Skin of body (tissue), 2 donors: ENCODE measurements around the gene SMCO3. TPM values are rescaled to one million over a fixed set of nuclear protein-coding genes. Genes with fewer than 3 reads are reported as not detected.

Experiments
- DNase-seq: peaks from one replicate; lab custom pipeline; 2025; lab: John Stamatoyannopoulos, UW
- total RNA-seq: library from RNA; depleted of rRNA; stranded (reverse); fragments of >200 nt; gene quantifications from one replicate; pipeline ENCODE4 v1.2.3, GENCODE V29; 2014

Gene SMCO3
- total RNA-seq: 0.39 TPM

DNA sequence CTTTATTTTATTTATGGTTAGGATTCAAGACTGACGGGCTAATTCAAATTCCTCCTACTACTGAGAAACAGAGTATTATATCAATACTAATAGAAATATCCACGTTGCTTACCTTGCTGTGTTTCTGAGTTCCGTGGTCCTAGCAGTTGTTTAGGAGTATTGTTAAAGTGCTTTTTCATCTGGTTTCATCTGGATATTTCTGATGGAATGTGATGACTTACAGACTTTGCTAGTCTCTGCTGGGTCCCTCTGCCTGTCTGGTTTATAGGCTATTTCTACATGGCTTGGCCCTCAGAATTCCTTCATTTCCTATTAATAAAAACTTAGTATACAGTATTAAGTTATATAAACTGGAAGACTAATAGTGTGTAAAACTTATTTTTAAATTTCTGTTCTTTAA is at the start of gene SMCO3:
Gene SMCO3, minus strand, starts transcription at position 169 of the 400 bp plus-strand sequence. CDS start 7,502 bp downstream, outside the sequence.
- no peak for DNase-seq

DNA sequence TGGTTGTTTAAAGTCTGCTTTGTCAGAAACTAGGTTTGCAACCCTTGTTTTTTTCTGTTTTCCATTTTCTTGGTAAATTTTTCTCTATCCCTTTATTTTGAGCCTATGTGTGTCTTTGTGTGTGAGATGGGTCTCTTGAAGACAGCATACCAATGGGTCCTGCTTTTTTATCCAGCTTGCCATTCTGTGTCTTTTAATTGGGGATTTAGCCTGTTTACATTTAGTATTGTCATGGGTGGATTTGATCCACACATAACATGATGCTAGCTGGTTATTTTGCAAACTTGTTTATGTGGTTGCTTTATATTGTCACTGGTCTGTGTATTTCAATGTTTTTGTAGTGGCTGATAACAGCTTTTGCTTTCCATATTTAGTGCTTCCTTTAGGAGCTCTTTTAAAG is 46.5 kb upstream of the SMCO3 start:
- DNase-seq: no peak

DNA sequence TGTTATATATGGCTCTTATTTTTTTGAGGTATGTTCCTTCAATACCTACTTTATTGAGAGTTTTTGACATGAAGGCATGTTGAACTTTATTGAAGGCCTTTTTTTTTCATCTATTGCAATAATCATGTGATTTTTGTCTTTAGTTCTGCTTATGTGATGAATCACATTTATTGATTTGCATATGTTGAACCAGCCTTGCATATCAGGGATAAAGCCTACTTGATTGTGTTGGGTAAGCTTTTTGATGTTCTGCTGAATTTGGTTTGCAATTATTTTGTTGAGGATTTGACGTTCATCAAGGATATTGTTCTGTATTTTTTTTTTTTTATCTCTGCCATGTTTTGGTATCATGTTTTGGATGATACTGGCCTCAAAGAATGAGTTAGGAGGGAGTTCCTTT is 44.5 kb upstream of the SMCO3 start:
- no peak for DNase-seq

DNA sequence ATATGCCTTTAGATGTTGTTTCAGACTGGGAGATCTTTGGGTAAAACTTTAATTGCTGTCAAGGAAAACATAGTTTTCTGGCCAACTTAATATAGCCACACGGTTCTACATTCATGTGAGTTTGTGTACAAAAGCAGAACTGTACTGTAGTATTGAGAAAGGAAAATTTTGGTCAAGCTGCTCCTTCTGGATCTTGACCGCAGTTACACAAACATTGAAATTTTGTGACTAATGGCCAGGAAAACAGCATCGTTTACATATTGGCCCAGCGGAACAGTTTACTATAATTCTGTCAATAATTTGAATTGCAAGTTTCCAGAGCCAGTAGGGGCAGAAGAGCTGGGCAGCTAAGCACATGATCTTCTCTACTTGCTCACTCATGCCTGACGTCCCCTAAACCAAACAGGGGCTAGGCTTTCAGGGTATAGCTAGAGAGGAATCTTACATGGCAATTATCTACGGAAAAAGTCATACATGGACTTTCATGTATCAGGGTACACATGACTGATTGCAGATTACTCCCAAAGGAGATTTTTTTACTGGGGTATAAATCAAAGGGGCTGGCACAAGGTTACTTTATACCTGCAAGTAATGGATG is 40.7 kb upstream of the SMCO3 start:
- peak; percentile 73 for DNase-seq

DNA sequence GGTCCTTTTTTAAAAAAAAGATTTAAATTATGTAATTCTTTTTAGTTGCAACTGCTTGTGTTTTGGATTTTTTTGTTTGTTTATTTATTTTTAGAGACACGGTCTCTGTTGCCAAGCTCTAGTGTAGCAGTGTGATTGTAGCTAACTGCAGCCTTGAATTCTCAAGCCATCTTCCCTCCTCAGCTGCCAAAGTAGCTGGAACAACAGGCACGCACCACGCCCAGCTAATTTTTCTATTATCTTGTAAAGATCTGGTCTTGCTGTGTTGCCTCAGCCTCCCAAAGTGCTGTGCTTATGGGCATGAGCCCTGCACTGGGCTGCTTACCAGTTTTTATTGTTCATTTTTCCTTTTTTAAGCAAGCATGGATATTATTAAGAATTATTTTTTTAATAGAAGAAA is 40.0 kb upstream of the SMCO3 start:
- peak; percentile 71 for DNase-seq

DNA sequence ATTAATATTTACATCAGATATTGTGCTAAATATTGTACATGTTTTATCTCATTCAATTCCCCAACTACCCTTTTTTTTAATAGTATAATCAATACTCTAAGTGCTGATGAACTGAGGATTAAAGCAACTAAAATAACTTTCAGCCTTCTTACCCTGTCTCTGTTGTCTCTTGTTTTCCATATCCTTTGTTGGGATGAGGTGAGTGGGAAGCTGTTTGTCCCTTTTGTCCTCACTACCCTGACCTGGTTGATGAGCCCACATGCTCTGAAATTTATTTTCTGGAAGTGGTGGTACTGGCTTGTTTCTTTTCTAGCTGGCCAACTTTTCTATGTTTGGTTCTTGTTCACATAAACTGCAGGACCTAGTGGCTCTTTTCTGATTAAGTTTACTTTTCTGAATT is 38.9 kb upstream of the SMCO3 start:
- DNase-seq: no peak

DNA sequence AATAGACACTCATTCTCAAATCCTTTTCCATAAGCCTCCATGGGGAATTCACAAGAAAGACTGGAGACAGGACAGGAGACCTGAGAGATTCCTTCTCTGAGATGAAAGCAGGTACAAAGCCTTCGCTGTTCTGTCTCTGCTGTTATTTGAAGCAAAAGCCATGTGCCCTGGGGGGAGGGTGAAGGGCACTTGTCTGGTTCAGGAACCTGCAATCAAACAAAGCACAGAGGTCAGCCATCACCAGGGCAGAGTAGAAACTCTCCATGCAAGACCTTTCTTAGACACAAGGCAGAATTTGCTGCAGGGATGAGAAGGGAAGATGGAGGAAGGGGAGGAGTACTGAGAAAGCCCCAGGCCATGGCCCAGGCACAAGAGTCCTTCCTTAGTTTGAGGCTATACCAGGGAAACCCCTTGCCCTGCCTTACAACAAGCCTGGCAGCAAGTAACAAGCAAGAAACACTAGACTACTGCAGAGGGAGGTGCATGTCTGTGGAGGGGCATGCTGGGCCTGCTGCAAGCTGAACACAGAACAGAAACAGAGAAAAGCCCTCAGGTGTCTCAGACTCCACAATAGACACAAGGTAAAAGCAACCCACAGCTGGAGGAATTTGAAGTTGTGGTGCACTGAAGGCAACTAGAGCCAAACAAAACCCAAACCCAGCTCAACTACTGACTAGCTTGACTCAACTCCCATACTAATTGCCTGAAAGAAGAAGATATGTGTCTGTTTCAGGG is 37.1 kb upstream of the SMCO3 start:
- DNase-seq: no peak

DNA sequence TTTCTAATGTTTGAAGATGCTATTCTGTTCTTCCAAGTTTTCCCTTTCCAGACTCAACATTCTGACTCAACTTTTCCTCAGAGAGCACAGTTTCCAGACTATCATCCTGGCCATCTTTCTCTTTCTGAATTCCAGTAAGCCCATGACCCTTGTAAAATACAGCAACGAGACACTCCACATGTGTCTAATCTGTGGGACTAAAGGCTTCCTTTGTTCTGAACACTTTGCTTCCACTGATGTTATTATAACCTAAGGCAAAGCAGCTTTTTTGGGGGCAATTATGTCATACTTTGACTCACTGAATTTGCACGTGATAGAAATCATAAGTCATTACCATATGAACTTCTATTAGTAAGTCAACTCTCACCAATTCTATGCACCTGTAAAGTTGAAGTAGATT is 35.7 kb upstream of the SMCO3 start:
- DNase-seq: peak; percentile 85

DNA sequence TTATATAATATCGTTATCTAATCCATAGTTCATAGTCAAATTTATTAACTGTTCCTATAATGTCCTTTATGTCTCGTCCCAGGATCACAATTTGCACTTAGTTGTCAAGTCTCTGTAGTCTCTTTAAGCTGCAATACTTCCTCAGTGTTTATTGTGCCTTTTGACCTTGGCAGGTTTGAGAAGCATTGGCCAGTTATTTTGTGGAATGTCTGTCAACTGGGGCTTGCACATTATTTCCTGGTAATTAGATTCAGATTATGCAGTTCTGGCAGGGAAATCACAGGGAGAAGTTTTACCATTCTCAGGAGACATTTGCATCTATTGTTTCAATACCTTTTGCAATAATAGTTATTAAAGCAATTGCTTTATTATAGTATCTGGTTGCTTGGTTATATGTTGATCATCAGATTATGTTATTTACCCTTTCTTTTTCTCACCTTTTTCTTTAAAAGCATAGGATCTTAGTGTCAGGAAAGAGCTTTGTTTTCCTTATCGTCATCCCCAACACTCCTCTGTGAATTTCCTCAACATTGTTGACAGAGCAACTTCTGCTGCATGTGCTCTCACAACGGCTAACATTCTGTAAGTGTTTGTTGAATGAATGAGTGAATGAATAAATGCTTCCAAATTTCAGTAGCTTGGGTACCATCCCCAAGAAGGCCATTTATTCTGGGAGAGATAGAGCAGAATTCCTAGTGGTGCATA is 33.0 kb upstream of the SMCO3 start:
- no peak for DNase-seq

DNA sequence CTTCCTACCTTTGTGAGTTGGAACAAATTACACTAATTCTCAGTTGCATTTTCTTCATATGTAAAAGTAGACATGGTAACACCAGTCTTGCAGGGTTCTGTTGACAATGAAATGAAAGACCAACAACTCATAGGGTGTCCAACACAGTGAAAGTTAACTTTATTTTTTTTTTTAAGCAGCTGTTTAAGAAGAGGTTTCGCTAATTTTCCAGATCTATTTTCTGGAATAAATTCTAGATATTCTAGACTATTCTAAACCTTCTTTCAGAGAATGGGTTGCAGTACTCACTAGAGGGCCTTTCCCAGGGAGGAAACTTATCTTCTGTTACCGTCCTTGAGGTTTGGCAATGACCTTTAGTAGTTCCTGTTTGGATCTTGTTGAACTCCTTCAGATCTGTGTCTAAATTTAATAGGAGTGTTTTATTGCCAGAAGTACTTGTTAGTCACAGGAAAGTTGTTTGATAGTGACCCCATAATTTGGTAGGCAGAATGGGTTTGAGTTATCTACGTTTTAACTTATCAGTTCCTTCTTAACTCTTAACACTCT is 32.1 kb upstream of the SMCO3 start:
- DNase-seq: no peak

DNA sequence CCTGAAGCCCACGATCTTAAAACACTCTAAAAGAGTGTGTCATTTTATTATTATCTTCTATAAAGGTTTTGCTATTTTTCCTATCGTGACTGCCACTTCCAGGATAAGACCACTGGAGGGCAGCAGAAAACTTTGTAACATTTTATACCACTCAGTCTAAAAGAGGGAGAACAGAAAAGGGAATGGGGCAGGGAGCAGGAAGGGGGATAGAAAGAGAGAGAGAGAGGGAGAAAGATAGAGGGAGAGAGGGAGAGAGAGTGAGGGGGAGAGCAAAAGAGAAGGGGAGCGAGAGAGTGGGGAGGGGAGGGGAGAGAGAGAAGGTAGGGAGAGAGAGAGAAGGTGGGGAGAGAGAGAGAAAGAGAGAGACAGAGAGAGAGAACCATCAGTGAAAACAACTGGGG is 31.4 kb upstream of the SMCO3 start:
- DNase-seq: peak; percentile 51

DNA sequence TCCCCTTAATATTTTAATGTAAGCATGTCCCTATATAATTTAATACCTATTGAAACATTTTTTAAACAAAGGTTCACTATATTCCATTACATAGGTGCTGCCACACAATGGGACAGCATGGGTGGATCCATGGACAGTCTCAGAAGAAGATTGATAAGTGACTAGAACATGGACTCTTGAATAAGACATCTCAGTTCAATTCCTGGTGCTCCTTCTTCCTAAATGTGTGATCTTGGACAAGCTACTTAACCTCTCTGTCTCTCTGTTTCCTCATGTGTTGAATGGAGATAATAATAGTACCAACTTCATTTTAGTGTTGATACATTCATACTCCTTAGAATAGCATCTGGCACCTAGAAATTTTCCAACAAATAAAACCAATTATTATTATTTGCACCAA is 30.4 kb upstream of the SMCO3 start:
- no peak for DNase-seq

DNA sequence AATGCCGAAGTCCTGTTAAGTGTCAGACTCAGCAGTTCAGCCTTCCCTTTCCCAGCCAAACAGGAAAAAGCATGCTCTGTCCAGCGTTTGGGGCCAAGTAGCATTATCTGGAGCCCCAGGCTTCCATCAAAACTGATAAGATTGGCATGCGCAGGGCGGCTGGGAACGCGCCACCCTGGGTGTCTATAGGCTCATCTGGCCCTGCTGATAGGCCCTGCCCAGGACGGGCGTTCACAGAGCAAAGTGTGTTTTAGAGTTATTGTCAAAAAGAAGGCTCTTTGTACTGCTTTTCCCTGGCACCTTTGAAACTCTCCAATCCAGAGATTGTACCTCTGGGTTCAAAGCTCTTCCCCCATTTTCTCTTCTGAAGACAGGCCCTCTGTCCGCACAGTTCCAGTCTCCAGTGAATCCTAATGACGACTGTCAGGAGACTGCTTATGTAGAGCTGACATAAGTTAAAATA is 29.5 kb upstream of the SMCO3 start, which contains the start of gene ART4:
Gene ART4, minus strand, starts transcription at position 102 of the 463 bp plus-strand sequence. CDS start 413 bp downstream, outside the sequence.
- DNase-seq: no peak

DNA sequence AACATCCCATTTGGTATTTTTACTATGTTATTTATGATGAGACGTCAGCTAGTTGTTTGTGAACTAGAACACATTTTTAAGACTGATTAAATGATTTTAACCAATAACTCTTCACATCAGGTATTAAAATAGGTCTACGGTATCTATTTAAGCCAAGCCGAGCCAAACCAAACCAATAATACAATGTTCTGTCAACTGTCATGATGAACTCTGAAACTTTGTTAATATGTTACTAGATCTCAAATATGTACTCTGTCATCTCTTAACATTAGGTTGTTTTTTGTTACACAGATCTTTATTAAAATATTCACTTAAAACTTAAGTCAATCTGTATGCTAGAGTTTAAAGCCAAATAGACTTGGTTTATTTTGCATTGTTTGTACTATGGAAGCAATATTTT is 28.3 kb upstream of the SMCO3 start:
- DNase-seq: no peak

DNA sequence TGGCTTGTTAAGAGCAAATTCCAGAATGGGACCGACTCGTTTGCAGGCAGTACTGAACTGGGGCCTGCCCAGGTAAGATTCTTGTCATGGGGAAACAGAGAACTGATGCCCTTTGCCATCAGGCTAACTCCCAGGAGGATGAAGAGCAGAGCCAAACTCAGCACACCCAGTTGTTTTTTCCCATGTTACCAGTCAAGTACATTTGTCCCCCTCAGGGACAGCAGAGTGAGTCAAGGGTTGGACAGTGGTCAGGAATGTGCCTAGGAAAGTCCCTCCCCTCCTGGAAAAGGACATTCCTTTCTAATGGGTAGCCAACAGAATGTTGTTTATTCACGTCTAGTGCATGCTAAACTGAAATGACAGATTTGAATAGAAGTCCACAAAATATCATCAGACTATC is 27.8 kb upstream of the SMCO3 start:
- peak; percentile 29 for DNase-seq

DNA sequence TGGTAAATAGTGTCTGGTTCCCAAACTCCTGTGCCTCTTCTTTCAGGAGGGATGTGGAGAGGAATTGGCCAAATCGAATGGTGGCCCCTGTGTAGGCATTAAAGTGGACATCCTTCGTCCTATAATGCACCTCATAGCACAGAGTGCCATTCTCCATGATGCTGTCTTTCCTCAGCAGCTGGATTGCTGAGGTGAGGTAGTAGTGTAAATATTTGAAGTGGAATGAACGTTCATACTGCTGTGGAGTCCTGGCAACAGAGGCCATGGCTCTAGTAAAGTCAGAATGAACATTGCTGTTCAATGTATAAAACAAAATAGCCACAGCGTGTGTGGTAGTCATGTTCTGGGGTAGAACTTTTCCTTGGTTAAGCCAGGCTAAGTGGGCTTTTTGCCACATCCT is 26.6 kb upstream of the SMCO3 start:
- DNase-seq: no peak

DNA sequence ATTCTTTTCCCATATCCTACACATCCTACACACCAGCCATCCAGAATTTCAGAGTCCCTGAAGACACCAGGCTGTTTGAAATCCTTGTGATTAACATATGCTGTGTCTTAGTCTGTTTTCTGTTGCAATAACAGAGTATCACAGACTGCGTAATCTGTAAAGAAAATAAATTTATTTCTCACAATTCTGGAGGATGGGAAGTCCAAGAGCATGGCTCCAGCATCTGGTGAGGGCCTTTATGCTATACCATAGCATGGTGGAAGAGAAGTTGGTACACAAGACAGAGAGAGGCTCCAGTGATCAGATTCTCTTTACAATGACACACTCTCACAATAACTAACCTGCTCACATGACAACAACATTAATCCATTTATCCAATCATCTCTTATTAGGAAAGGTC is 25.3 kb upstream of the SMCO3 start:
- DNase-seq: no peak

DNA sequence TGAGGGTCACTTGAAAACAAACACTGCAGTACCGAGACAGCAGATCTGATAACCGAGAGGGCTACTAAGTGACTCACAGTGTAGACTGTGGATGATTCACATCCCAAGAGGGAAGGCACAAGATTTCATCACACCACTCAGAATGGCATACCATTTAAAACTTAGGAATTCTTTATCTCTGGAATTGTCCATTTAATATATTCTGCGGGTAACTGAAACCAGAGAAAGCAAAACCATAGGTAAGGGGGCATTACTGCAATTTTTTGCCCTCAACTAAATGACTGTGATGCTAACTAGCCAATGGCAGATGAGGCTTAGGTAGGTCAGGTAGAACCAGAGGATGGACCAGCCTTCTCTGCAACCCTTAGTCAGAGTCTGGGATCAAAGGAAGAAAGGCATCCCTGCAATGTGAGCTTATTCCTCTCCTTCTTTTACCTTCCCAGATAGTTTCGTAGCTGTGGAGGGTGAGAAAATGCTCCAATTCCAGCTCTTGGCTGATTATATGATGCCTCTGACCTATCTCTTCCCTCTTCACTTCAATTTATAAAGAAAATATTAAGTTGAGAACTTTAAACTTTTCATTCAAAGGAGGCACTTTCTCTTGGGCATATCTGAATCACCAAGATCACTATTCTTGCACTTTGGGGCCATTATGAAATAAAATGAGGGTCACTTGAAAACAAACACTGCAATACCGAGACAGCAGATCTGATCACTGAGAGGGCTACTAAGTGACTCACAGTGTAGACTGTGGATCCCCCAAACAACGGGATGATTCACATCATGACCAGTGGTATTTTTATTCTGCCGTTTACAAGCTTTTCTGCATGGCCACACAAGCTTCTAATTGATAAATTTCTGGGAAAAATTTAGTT is 22.6 kb upstream of the SMCO3 start:
- no peak for DNase-seq

DNA sequence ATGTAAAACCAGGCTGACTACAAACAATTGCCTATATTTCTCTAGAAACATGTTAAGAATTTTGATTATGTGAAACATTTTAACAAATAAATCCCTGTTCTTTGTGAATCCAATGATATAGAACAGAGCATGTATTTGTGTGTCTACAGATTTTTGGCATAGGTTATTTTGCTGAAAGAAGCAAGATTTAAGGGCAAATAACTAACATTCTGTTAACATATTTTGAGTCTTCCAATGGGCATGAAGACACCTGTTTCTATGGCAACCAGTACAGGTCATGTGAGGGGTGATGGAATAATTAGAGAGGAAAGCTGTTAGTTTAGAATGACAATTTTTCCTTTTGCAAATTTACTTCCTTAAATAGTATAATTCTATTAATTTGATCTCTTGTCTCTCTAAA is 20.5 kb upstream of the SMCO3 start:
- DNase-seq: no peak

DNA sequence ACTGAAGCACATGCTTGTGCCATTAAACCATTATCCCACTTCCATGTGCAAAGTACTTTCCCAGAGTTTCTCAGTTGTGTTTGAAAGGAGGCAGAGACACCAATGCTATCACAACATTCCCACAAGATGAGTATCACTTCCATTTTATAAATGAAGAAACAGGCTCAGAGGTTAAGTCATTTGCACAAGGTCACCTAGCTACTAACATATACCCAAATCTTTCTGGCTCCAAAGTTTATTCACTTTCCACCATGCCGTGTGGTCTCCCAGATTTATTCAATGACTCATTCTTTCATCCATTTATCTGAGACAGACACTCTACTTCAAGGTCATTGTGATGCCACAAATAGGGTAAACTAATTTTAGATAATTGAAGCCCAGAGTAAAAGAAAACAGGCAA is 20.0 kb upstream of the SMCO3 start:
- no peak for DNase-seq

DNA sequence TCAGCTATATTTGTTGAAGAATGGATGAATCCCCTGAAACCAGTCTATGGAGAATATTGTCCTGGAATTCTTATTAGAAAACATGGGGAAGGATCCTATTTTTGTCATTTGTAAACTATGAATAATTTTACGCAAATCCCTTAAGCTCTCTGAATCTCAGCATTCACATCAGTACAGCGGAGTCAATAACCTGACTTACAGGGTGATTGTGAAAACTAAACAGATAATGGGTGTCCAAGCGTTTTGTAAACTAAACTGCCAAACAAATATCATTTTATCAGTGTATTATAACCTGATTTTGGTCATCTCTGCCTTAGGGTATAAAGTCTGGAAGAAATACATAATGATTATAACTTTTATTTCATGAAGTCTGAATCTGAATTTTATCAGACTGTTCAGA is 19.4 kb upstream of the SMCO3 start:
- no peak for DNase-seq
